GM18505 (cell line): ENCODE measurements around the gene TULP4.

Experiments
- ATAC-seq: cut with Tn5 transposase; IDR thresholded peaks from one replicate; pipeline ENCODE4 v1.9.1; 2021; ENCODE audit not compliant: unreplicated experiment
- POLR2A ChIP-seq: IDR thresholded peaks from 4 replicates; pipeline ENCODE4 v1.6.1; 2011; ENCODE audit warnings: borderline replicate concordance; ENCODE audit not compliant: insufficient read depth, insufficient read length; ENCODE audit errors: extremely low read depth

Gene TULP4

GRCh38 chr6:158414851-158415262 lies 102.6 kb downstream of the TULP4 start:
- no peak for ATAC-seq
- no peak for TF ChIP-seq POLR2A

- ATAC-seq: no peak
- no peak for TF ChIP-seq POLR2A
Observed at GRCh38 chr6:158415666-158416065, 103.4 kb downstream of the TULP4 start.

GRCh38 chr6:158416883-158417759 lies 104.9 kb downstream of the TULP4 start:
- no peak for ATAC-seq
- TF ChIP-seq POLR2A: no peak

- no peak for TF ChIP-seq POLR2A
- ATAC-seq: no peak
Observed at GRCh38 chr6:158417760-158418098, 105.5 kb downstream of the TULP4 start.

GRCh38 chr6:158418501-158418900 lies 106.2 kb downstream of the TULP4 start:
- TF ChIP-seq POLR2A: no peak
- ATAC-seq: no peak

GRCh38 chr6:158419339-158419909 lies 107.2 kb downstream of the TULP4 start:
- ATAC-seq: no peak
- TF ChIP-seq POLR2A: no peak

GRCh38 chr6:158421381-158421780 lies 109.1 kb downstream of the TULP4 start:
- ATAC-seq: no peak
- no peak for TF ChIP-seq POLR2A

- no peak for TF ChIP-seq POLR2A
- no peak for ATAC-seq
Observed at GRCh38 chr6:158422629-158423238, 110.5 kb downstream of the TULP4 start.

GRCh38 chr6:158431036-158431435 lies 118.8 kb downstream of the TULP4 start:
- TF ChIP-seq POLR2A: no peak
- no peak for ATAC-seq

- no peak for TF ChIP-seq POLR2A
- ATAC-seq: no peak
Observed at GRCh38 chr6:158431560-158431959, 119.3 kb downstream of the TULP4 start.

- TF ChIP-seq POLR2A: no peak
Observed at GRCh38 chr6:158437571-158437970, 125.3 kb downstream of the TULP4 start.

GRCh38 chr6:158438226-158438625 lies 126.0 kb downstream of the TULP4 start:
- ATAC-seq: no peak
- TF ChIP-seq POLR2A: no peak

More at GRCh38 chr6:158437571-158437970, 125.3 kb downstream of the TULP4 start:
- no peak for ATAC-seq

- no peak for TF ChIP-seq POLR2A
- ATAC-seq: peak; percentile 95
Observed at GRCh38 chr6:158439255-158439654, 127.0 kb downstream of the TULP4 start.
